Thoracic aorta (tissue), 2 donors: Measurements from ENCODE around the gene PHEX. TPM values are rescaled to one million over a fixed set of nuclear protein-coding genes. Genes with fewer than 3 reads are reported as not detected.

Source experiments
- ATAC-seq: fragments of 150-250 bp; one replicate; pipeline ENCODE4 v1.8.0; 2017; ENCODE audit warnings: low read depth; ENCODE audit not compliant: insufficient number of reproducible peaks, low FRiP score
- DNase-seq: peaks from one replicate; pipeline ENCODE4 v3.0.0-alpha.2; 2020; ENCODE audit warnings: low spot score
- H3K27ac ChIP-seq, 2 donors: fragments of 200-600 bp; sonication (generic); 1 replicate in 1 of 2; 2 replicates in 1 of 2; pipeline ENCODE4 v1.5.1; 2016; ENCODE audit warnings: mild to moderate bottlenecking in 2 of 2, moderate library complexity in 2 of 2
- H3K27me3 ChIP-seq: fragments of 200-600 bp; sonication (generic); replicated peaks from 2 replicates; pipeline ENCODE4 v1.6.0; 2016; ENCODE audit warnings: mild to moderate bottlenecking; ENCODE audit not compliant: insufficient read depth
- H3K36me3 ChIP-seq: fragments of 200-600 bp; sonication (generic); one replicate; pipeline ENCODE4 v1.5.1; 2016
- H3K4me1 ChIP-seq, 2 donors: fragments of 200-600 bp; sonication (generic); 1 replicate in 1 of 2; 2 replicates in 1 of 2; pipeline versions ENCODE4 v1.5.1 to v1.6.0; 2016; ENCODE audit warnings: low read depth in 2 of 2, mild to moderate bottlenecking in 1 of 2; ENCODE audit not compliant: control insufficient read depth in 1 of 2
- H3K4me3 ChIP-seq: fragments of 200-600 bp; sonication (generic); 2 replicates; pipeline ENCODE4 v1.5.1; 2016; ENCODE audit warnings: mild to moderate bottlenecking
- H3K9me3 ChIP-seq: fragments of 200-600 bp; sonication (generic); 2 replicates; pipeline ENCODE4 v1.5.1; 2016
- total RNA-seq, 2 donors: library from RNA; depleted of rRNA; stranded (reverse); fragments of >200 nt; gene quantifications; one replicate each; pipeline versions ENCODE4 v1.1.0 to v1.2.3, GENCODE V29; 2016
- TF ChIP-seq, protein P1 (sequence below): fragments of 200-600 bp; sonication (generic); IDR thresholded peaks from one replicate; pipeline ENCODE4 v1.5.1; 2019; ENCODE audit warnings: antibody characterized with exemption

The PHEX gene
- total RNA-seq, 2 donors from 2014 or later = 0.35 to 0.68 TPM

DNA sequence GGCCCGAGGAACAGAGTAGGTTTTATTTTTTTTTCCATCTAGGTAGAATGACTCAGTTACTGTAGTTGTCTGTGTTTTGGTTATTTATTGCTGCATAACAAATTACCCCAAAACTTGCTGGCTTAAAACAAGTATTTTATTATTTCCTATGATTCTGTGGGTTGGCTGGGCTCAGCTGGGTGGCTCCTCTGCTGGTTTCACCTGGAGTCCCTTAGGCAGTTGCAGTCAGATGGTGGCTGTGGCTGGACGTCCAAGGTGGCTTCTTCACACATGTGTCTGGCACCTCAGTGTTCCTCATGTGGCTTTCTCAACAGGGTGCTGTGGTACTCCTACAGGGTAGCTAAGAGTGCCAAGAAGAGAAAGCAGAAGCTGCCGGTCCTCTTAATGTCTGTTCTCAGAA lies 115.8 kb downstream of the PHEX start:
- H3K9me3 ChIP-seq = no peaks in the 10 kb centered on the region
- DNase-seq = no peak
- ATAC-seq = no peak
- no peak overlapping the region for H3K27ac ChIP-seq
- H3K4me3 ChIP-seq = no peak overlapping the region
- no peaks in the 10 kb centered on the region for H3K36me3 ChIP-seq
- TF ChIP-seq, protein P1, sequence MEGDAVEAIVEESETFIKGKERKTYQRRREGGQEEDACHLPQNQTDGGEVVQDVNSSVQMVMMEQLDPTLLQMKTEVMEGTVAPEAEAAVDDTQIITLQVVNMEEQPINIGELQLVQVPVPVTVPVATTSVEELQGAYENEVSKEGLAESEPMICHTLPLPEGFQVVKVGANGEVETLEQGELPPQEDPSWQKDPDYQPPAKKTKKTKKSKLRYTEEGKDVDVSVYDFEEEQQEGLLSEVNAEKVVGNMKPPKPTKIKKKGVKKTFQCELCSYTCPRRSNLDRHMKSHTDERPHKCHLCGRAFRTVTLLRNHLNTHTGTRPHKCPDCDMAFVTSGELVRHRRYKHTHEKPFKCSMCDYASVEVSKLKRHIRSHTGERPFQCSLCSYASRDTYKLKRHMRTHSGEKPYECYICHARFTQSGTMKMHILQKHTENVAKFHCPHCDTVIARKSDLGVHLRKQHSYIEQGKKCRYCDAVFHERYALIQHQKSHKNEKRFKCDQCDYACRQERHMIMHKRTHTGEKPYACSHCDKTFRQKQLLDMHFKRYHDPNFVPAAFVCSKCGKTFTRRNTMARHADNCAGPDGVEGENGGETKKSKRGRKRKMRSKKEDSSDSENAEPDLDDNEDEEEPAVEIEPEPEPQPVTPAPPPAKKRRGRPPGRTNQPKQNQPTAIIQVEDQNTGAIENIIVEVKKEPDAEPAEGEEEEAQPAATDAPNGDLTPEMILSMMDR = no peak
- H3K27me3 ChIP-seq = no peaks in the 10 kb centered on the region
- H3K4me1 ChIP-seq = no peaks in the 10 kb centered on the region

DNA sequence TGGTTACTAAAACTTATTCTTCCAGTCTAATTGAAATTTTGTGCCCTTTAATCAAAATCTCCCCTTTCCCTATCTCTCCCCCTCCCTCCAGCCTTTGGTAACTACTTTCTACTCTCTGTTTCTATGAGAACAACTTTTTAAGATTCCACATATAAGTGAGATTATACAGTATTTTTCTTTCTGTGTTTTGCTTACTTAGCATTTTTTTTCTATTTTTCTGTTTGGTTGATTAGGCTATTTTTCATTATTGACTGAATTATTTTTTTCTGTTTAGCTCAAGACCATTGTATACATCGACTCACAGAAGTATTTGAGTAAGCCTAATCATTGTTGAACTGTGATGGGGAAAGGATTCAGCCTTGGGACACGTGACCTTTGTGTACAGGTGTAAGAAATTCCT lies 116.4 kb downstream of the PHEX start:
- Histone ChIP-seq H3K27me3 (no peaks in the 10 kb centered on the region), H3K36me3 (no peaks in the 10 kb centered on the region), H3K27ac (no peak overlapping the region), H3K4me1 (no peaks in the 10 kb centered on the region), H3K9me3 (no peaks in the 10 kb centered on the region), H3K4me3 (no peak overlapping the region)
- TF ChIP-seq, protein P1 = no peak
- ATAC-seq = no peak
- no peak for DNase-seq

DNA sequence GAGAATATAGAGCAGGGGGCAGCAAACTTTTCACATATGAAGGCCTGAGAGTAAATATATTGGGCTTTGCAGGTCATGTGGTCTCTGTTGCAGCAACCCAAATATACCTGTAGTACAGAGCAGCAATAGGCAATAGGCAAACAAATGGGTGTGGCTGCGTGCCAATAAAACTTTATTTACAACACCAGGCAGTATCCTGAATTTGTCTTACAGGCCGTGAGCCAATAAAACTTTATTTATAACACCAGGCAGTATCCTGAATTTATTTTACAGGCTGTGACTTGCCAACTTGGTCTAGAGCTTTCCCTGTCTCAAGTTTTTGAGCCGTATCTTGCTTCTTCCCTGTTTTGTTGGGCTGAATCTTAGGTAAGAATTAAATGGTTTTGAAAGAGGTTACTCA lies 118.2 kb downstream of the PHEX start:
- Histone ChIP-seq H3K27me3 (no peaks in the 10 kb centered on the region), H3K27ac (no peak overlapping the region), H3K4me1 (no peaks in the 10 kb centered on the region), H3K4me3 (no peak overlapping the region), H3K9me3 (no peaks in the 10 kb centered on the region), H3K36me3 (no peaks in the 10 kb centered on the region)
- no peak for ATAC-seq
- TF ChIP-seq, protein P1 = no peak
- DNase-seq = no peak

DNA sequence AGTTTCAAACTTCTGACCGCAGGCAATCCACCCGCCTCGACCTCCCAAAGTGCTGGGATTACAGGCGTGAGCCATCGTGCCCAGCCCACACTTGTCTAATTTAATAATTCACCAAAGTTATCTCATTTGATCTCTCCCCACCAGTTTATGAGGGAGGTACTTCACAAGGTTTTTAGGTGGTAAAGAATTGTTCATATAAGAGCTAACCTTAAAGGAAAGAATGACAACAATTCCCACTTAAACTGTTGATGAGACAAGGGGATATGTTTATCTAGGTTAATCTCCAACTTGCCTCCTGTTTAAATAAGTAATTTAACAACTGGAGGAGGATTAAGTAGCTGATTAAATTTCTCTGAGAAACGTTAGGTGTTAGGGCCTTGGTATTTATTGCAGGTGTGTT lies 123.0 kb downstream of the PHEX start:
- no peak for DNase-seq
- Histone ChIP-seq H3K27me3 (no peaks in the 10 kb centered on the region), H3K27ac (no peak overlapping the region), H3K4me1 (no peaks in the 10 kb centered on the region), H3K36me3 (no peaks in the 10 kb centered on the region), H3K9me3 (no peaks in the 10 kb centered on the region), H3K4me3 (no peak overlapping the region)
- no peak for ATAC-seq
- TF ChIP-seq, protein P1 = no peak

DNA sequence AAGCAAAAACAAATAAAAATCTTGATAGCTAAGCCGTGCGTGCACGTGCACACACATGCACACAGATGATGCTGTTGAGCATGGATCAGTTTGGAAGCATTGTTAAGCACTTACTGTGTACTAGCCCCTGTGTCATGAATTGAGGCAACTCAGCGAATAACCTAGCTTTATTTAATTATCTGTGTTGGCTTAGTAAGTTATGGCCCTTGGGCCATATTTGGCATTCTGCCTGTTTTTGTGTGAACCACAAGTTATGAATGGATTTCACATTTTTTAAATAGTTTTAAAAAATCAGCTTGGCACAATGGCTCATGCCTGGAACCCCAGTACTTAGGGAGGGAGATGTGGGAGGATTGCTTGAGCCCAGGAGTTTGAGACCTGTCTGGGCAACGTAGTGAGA lies 126.9 kb downstream of the PHEX start:
- no peak overlapping the region for H3K4me3 ChIP-seq
- no peaks in the 10 kb centered on the region for H3K36me3 ChIP-seq
- ATAC-seq (no peak), DNase-seq (no peak)
- TF ChIP-seq, protein P1 = no peak
- no peaks in the 10 kb centered on the region for H3K9me3 ChIP-seq
- H3K4me1 ChIP-seq = no peaks in the 10 kb centered on the region
- no peaks in the 10 kb centered on the region for H3K27me3 ChIP-seq
- no peak overlapping the region for H3K27ac ChIP-seq
